Superior temporal gyrus (tissue), 1 donor: Measurements from ENCODE around the gene CACNB2.
"Not testable (repeated sequence)": the region's sequence is repeated elsewhere in the genome, so short reads cannot be mapped to it uniquely, and the experiment has no call there.

Experiments used
- DNase-seq: peaks from one replicate; pipeline ENCODE4 v3.0.0-alpha.2; 2016; ENCODE audit errors: extremely low spot score

Gene CACNB2

GRCh38 chr10:18567343-18567856 lies 427.2 kb downstream of the CACNB2 start:
- DNase-seq = no peak

GRCh38 chr10:18570386-18570785 lies 430.2 kb downstream of the CACNB2 start:
- not testable (repeated sequence) for DNase-seq

- no peak for DNase-seq
Observed at GRCh38 chr10:18571076-18571475, 430.9 kb downstream of the CACNB2 start.

GRCh38 chr10:18571780-18572179 lies 431.6 kb downstream of the CACNB2 start:
- no peak for DNase-seq

GRCh38 chr10:18572959-18573561 lies 432.8 kb downstream of the CACNB2 start:
- DNase-seq = no peak

- DNase-seq = no peak
Observed at GRCh38 chr10:18576586-18576985, 436.4 kb downstream of the CACNB2 start.

GRCh38 chr10:18577823-18578685 lies 437.8 kb downstream of the CACNB2 start:
- DNase-seq = no peak

- no peak for DNase-seq
Observed at GRCh38 chr10:18582803-18583202, 442.6 kb downstream of the CACNB2 start.

GRCh38 chr10:18583575-18584270 lies 443.5 kb downstream of the CACNB2 start:
- no peak for DNase-seq

GRCh38 chr10:18586637-18587036 lies 446.4 kb downstream of the CACNB2 start:
- DNase-seq = not testable (repeated sequence)

GRCh38 chr10:18591141-18591540 lies 450.9 kb downstream of the CACNB2 start:
- DNase-seq = not testable (repeated sequence)
